RKO (cell line): ENCODE measurements around the gene HPSE2.

ENCODE experiments used
- DNase-seq: peaks from one replicate; pipeline ENCODE4 v3.0.0-alpha.2; 2016; ENCODE audit warnings: low spot score

The HPSE2 gene

GRCh38 chr10:98675902-98676301 lies 559.8 kb downstream of the HPSE2 start:
- no peak for DNase-seq

GRCh38 chr10:98673171-98673782 lies 562.4 kb downstream of the HPSE2 start:
- DNase-seq: no peak

GRCh38 chr10:98667081-98667480 lies 568.6 kb downstream of the HPSE2 start:
- DNase-seq: no peak

GRCh38 chr10:98666276-98666675 lies 569.4 kb downstream of the HPSE2 start:
- no peak for DNase-seq

DNA sequence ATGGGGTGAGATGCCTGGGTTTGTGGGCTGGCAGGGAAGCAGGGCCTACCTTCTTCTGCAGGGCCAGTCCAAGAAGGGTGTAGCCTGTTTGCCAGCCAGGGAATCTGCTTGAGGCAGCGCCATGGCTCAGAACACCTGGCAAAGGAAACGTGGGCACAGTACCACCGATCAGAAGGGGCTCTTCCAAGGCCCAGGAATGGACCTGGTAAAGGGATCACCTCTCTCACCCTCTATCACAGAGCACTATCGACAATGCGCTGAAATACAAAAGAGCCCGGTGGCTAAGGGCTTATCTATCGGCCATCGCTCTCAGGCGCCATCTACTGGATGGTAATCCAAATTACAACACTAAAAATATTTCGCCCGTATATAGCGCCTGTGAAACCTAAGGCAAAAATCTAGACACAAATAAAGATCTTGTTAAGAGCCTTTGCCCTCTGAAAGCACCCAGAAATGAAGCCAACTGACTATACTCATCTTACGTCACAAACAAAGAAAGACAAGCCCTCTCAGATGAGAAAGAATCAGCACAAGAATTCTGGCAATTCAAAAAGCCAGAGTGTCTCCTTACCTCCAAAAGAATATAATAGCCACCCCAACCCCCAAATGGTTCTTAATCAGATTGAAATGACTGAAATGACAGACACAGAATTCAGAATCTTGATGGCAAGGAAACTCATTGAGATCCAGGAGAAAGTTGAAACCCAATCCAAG lies 571.2 kb downstream of the HPSE2 start:
- DNase-seq: peak; percentile 10

GRCh38 chr10:98659951-98660350 lies 575.7 kb downstream of the HPSE2 start:
- DNase-seq: no peak

- DNase-seq: no peak
Observed at GRCh38 chr10:98655492-98655891, 580.2 kb downstream of the HPSE2 start.

- no peak for DNase-seq
Observed at GRCh38 chr10:98649170-98649569, 586.5 kb downstream of the HPSE2 start.

GRCh38 chr10:98646998-98647917 lies 588.4 kb downstream of the HPSE2 start:
- DNase-seq: no peak

DNA sequence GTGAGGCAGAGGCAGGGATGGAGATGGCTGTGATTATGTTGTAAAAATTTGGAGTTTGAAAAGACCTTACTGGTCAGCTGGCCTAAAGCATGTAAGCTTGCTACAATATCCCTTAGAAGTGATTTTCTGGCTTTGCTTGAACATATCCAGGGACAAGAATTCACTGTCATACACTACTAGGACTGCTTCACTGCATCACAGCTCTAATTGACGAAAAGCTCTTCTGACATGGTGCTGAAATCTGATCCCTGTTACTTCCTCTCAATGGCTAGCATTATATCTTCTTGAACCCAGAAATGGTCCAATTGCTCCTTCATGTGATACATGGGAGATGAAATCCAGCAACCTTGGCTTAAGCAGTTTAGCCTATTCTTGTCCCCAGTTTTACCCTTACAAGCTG lies 591.2 kb downstream of the HPSE2 start:
- no peak for DNase-seq

DNA sequence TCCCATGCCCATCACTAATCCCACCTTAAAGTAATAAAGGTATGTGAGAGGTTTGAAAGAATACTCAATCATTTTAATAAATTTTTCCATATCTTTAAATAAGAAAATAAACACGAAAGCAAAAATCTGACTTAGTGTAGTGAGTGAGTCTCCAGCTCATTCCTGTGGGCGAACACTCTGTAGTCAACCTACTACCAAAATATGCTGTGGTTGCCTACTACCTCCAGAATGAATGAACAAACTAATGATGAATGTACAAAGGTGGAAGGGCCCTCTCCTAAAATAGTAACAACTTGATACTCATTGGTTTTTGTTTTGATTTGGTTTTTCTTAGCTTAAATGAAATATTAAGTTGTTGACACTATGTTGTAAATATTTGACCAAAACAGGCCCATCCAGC lies 593.4 kb downstream of the HPSE2 start:
- no peak for DNase-seq

GRCh38 chr10:98638920-98639319 lies 596.7 kb downstream of the HPSE2 start:
- no peak for DNase-seq

DNA sequence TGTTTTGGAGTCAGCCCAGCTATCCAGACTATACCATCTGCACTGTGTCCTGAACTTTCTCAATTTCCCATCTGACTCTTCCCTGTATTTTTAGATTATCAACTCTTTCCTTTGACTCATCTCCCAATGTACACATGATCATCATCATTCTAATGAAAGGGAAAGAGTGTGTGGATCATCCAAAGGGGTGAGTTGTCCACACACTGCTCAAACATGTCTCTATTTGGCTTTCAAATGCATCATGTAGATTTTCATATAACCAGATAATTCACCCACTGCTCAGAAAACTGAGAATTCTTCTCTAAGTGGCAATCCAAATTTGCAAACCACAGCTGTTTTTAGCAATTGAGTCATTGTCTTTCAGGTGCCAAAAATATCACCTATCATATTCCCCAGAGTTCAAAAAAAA lies 598.7 kb downstream of the HPSE2 start:
- peak; percentile 12 for DNase-seq

GRCh38 chr10:98632456-98633150 lies 603.0 kb downstream of the HPSE2 start:
- DNase-seq: no peak

DNA sequence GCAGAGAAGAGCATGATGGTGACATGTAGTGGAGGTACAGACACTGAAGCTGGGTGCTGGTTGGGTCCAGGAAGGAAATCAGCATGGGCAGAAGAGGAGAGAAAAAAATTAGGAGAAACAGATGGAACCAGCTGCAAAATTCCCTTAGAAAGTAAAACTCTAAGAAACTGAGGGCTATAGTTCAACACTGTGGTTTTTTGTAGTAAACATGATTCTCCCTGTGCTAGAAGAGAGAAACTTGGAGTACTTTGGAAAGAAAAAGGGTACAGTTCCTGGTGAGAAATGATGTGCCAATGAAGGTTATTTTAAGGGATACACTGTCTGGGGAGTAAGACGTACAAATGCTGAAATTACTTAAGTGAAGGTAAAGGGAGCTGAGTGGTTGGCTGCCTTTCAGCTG lies 607.4 kb downstream of the HPSE2 start:
- no peak for DNase-seq

- DNase-seq: no peak
Observed at GRCh38 chr10:98627711-98628110, 607.9 kb downstream of the HPSE2 start.

- DNase-seq: no peak
Observed at GRCh38 chr10:98624963-98625362, 610.7 kb downstream of the HPSE2 start.

DNA sequence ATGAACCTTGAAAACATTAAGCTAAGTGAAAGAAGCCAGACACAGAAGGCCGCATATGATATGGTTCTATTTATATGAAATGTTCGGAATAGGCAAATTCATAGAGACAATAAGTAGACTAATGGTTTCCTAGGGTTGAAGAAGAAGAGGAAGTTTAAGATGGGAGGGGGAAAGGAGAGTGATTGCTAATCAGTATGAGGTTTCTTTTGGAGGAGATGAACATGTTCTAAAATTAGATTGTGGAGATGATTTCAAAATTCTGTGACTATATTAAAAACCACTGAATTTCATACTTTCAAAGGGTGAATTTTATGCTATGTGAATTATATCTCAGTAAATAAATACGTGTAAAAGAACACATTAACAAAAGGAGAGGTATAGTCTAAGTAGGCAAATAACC lies 612.5 kb downstream of the HPSE2 start:
- DNase-seq: no peak

DNA sequence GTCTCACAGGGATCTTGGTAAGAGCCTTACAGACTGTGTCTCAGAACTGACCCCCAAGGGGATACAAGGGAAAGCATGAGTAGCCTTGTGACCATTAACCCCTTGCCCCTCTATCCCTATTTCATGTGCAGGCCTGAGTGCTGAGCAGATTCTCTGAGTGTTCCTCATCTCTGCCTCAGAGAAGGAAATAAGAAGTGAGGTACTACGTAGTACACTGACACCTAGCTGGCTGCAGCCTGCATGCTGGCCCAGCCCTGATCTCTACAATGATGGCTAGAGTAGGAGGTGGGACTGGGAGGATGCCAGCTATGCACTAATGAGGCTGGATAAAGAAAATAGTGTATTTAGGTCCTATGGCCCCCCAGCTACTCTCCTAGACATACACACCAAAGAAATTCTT lies 614.0 kb downstream of the HPSE2 start:
- no peak for DNase-seq

DNA sequence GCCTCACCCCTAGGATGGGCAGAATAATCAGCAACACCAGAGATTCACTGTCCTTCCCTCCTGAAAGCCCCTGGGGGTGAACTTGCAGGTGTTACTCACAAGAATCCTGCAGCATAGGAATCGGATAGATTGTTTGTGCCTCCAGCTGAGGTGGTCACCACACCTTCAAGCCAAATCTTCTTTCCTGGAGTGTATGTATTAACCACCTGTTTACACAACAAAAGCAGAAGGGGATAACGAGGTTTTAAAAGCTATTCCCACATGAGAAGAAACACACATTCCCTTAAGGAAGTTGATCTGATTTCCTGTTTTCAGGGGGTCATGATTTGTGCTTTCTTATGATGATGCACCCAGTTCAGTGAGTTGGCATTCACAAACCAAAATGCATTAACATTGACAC lies 615.1 kb downstream of the HPSE2 start:
- no peak for DNase-seq

DNA sequence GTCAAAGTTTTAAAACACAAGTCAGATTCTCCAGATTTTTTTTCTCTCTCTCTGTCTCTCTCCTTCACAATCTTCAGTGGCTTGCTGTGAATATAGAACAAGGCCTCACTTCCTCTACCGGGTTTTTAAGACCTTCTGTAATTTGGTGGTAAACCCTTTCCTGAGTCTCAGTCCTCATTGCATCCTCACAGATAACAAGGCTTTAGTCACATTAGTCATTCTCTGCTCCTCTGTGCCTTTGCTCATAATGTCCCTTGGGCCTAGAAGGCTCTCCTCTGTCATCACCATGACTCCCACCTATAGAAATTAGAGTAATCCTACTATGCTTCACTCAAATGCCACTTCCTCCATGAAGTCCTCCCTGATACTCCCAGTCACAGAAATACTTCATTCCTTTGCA lies 616.2 kb downstream of the HPSE2 start:
- peak; percentile 4 for DNase-seq

GRCh38 chr10:98617906-98618520 lies 617.6 kb downstream of the HPSE2 start:
- no peak for DNase-seq
